CD1c-positive myeloid dendritic cell (primary cell): Measurements from ENCODE around the gene NEU1.
"Not testable (repeated sequence)": the region's sequence is repeated elsewhere in the genome, so short reads cannot be mapped to it uniquely, and the experiment has no call there.

ENCODE experiments used
- DNase-seq: peaks from one replicate; pipeline ENCODE4 v3.0.0-alpha.2; 2016; ENCODE audit errors: extremely low spot score

NEU1 gene

DNA sequence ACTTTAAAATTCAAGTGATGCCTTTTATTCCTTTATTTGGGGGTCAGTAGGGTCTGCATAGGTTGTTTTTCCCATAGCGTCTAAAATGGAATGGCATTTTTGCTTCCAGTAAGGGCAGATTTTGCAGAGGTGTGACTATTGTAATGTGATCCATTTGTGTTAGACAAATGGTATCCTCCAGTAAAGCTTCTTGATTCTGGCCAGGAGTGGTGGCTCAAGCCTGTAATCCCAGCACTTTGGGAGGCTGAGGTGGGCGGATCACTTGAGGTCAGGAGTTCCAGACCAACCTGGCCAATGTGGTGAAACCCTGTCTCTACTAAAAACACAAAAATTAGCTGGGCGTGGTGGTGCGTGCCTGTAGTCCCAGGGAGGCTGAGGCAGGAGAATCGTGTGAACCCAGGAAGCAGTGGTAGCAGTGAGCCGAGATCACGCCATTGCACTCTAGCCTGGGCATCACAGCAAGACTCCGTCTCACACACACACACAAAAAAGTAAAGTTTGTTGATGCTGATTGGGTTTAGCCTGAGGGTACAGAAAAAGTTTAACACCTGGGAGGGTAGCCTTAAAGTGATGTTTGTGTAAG is 44.6 kb downstream of the NEU1 start:
- DNase-seq: not testable (repeated sequence)

DNA sequence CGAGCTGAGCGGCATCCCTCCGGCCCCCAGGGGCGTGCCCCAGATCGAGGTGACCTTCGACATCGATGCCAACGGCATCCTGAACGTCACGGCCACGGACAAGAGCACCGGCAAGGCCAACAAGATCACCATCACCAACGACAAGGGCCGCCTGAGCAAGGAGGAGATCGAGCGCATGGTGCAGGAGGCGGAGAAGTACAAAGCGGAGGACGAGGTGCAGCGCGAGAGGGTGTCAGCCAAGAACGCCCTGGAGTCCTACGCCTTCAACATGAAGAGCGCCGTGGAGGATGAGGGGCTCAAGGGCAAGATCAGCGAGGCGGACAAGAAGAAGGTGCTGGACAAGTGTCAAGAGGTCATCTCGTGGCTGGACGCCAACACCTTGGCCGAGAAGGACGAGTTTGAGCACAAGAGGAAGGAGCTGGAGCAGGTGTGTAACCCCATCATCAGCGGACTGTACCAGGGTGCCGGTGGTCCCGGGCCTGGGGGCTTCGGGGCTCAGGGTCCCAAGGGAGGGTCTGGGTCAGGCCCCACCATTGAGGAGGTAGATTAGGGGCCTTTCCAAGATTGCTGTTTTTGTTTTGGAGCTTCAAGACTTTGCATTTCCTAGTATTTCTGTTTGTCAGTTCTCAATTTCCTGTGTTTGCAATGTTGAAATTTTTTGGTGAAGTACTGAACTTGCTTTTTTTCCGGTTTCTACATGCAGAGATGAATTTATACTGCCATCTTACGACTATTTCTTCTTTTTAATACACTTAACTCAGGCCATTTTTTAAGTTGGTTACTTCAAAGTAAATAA is 45.3 kb downstream of the NEU1 start:
- peak; percentile 53 for DNase-seq

DNA sequence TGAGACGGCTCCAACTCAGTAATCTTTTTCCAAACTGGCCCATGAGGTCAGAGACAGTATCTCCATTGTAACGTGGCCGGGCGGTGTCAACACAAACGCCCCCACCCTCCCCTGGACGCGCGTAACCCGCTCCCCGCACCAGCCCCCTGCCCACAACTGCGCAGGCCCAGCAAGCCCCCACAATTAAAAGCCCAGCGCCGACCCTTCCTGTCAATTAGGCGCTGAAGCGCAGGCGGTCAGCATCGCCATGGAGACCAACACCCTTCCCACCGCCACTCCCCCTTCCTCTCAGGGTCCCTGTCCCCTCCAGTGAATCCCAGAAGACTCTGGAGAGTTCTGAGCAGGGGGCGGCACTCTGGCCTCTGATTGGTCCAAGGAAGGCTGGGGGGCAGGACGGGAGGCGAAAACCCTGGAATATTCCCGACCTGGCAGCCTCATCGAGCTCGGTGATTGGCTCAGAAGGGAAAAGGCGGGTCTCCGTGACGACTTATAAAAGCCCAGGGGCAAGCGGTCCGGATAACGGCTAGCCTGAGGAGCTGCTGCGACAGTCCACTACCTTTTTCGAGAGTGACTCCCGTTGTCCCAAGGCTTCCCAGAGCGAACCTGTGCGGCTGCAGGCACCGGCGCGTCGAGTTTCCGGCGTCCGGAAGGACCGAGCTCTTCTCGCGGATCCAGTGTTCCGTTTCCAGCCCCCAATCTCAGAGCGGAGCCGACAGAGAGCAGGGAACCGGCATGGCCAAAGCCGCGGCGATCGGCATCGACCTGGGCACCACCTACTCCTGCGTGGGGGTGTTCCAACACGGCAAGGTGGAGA is 47.4 kb downstream of the NEU1 start, which contains the start of the genes HSPA1A and HSPA1L:
Gene HSPA1A (plus strand): TSS at position 519 of the 814 bp plus-strand sequence. CDS start 214 bp downstream, at position 733.
Gene HSPA1L (minus strand): TSS at position 259 of the 814 bp plus-strand sequence. CDS start 3,311 bp downstream, outside the sequence.
- DNase-seq: peak; percentile 94

DNA sequence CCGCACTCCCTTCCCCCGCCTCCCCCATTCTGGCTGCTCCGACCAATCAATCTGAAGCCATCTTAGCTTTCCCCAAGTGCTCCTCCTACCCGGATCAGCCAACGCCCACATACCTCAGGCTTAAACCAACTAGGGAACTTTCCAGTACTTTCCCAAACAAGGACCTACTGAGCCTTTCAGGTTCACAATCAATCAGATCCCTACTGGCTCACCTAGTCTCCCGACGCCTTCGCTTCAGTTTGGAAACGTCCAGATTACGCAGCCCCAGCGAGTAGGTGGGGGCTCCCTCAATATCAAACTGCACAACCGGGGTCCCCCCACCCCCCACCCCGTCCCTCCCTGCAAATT is 48.0 kb downstream of the NEU1 start:
- DNase-seq: peak; percentile 92

DNA sequence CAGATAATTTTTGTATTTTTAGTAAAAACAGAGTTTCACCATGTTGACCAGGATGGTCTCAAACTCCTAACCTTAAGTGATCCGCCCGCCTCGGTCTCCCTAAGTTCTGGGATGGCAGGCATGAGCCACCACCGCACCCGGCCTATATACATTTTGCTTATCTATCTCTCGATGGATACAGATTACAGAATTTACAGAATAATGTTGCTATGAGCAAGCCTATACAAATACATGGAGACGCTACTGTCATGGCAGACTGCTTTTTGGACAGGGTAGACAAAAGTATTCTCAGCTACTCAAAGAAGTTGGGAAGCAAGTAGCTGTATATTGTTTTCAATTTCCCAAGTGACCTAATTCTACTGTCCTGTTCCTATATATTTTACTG is 49.2 kb downstream of the NEU1 start:
- DNase-seq: no peak

DNA sequence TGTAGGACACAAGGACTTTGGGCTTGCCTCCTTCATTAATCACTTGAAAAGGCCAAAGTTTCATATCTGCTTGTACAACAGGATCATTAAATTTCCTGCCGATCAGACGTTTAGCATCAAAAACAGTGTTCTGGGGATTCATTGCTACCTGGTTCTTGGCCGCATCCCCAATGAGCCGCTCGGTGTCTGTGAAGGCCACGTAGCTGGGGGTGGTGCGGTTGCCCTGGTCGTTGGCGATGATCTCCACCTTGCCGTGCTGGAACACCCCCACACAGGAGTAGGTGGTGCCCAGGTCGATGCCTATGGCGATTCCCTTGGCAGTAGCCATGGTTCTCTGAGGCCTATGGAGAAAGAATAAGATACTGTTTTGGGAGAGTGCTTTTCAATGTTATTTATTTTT is 51.0 kb downstream of the NEU1 start:
- no peak for DNase-seq

DNA sequence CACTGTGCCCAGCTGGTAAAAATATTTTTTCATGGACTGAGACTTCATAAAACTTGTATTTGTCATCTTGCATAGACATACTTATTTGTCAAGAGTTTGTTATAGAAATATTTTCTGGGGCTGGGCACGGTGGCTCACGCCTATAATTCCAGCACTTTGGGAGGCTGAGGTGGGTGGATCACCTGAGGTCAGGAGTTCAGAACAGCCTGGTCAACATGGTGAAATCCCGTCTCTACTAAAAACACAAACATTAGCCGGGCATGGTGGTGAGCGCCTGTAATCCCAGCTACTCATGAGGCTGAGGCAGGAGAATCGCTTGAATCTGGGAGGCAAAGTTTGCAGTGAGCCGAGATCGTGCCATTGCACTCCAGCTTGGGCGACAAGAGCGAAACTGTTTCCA is 54.0 kb downstream of the NEU1 start:
- not testable (repeated sequence) for DNase-seq
